HG03342 (cell line): Measurements from ENCODE around the gene DIP2A.

Experiments
- ATAC-seq: cut with Tn5 transposase; IDR thresholded peaks from one replicate; pipeline ENCODE4 v1.9.1; 2021; ENCODE audit warnings: mild to moderate bottlenecking, moderate library complexity; ENCODE audit not compliant: unreplicated experiment

DIP2A gene

GRCh38 chr21:46480466-46480865 lies 21.8 kb downstream of the DIP2A start:
- no peak for ATAC-seq

- no peak for ATAC-seq
These were observed 23.6 kb downstream of the DIP2A start for GRCh38 chr21:46482225-46482845.

GRCh38 chr21:46482846-46483231 lies 24.1 kb downstream of the DIP2A start:
- ATAC-seq, result no peak

DNA sequence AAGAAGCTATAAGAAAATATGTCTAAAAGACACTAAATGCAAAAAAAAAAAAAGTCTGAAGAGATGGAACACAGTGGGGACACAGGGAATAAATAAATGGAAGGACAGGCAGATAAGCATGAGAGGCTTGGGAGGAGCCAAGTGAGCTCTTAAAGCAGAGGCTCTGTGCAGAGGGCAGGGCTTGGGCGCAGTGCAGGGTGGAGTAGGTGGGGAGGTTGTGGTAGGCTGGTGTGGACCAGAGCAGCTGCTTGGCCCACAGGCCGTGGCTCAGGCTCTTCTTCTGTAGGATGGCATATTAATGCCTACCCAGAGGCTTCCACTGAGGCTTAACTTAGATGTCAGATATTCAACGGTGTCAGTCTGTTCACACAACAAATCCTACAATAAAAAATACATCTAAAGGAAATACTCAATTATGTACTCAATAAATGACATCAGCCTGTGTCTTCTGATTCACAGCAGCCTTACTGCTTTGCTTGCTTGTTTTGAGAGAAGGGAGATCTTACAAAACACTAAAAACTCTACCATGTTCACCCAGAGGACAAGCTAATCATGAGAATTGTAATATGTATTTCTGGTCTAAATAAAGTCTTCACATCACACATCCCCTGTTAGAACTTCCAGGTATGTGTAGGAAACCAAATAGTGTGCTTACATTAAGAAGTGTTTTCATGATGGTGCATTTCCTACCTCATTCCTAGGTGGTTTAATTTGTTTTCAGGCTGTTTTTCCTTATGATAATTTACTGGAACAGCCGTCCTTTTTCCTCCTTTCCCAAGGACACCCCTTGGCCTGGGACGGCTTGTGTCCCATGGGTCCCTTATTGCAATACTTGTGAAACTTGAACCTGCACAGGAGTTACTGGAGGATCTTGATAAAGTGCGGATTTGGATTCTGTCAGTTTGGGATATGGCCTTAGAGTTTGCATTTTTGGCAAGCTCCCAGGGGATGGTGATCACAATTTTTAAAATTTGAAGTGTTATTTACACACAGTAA lies 24.9 kb downstream of the DIP2A start:
- ATAC-seq, result no peak

DNA sequence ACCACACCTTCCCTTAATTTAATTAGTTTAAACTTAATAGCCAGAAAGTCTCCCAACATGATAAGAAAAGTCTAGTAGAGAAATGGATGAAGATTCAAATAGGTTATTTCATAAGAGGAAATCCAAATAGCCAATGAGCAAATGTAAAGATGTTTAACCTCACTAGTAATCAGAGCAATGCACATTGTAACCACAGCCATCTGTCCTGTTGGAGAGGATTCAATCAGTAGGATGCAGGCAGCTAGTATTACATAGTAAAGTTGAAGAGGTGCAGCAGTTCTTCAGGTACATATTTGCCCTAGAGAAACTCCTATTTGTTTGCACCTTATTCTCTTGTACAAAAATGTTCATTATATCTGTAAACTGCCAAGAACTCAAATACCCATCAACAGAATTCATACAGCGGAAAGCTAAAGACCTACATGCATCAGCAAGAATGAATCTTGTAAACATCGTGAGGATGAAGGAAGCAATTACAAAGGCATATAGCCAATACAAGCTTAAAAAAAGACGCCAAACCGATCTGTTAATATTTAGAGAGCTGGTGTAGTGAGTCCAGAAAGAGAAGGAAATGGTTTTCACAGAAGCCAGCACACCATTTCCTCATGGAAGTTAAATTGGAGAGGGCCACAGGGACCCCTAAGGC lies 27.9 kb downstream of the DIP2A start:
- no peak for ATAC-seq

GRCh38 chr21:46489162-46489663 lies 30.5 kb downstream of the DIP2A start:
- ATAC-seq, result no peak

DNA sequence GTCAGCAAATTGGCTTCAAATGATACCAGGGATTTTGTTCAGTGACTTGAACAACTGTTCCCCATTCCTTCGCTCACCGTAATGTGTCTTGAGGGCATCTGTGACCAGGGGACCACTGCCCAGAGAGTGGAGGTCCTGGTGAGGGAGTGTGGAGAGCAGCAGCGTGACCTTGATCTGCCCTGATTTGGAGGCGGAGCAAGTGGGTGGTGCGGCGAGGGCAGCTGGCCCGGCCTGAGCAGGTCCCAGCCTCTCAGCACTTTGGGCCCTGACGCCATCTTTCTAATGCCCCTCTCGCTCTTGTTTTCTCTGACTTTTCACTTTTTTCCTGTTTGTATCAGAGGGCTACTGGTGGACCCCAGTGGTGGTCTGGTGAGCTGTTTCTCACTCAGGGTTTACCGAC lies 31.1 kb downstream of the DIP2A start:
- ATAC-seq, result no peak

DNA sequence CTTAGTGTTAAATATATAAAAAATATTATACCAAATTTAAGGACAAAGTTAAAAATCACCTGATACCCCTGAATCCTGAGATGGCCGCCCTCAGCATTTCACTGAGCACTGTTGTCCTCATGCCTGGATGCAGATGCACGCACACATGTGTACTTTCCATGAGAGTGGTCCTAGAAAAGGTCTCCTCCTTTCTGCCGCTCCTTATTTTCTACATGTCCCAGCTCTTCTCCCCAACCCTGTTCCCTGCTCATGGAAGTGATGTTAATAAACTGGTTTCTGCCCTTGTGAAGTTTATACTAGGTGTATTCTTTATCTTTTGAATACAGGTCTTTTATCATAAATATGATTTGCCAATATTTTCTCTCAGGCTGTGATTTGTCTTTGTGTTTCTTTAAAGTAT lies 32.9 kb downstream of the DIP2A start:
- no peak for ATAC-seq

- no peak for ATAC-seq
These were observed 34.2 kb downstream of the DIP2A start for GRCh38 chr21:46492851-46493250.

DNA sequence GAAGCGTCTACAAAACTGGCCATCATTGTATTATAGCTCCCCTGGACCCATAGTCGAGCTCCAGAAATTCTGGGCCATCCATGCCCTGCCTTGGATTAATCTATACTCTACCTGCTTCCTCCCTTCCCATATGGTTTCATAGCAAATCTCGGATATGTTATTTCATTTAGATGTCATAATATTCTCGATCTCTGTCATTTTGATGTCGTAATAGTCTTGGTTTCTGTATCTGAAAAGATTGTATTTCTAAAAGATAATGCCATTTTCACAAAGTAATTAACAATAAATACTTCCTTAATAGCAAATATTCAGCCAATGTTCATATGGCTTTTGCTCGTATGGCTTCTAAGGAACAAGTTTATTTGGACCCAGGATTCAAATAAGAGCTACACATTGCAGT lies 35.1 kb downstream of the DIP2A start:
- no peak for ATAC-seq

DNA sequence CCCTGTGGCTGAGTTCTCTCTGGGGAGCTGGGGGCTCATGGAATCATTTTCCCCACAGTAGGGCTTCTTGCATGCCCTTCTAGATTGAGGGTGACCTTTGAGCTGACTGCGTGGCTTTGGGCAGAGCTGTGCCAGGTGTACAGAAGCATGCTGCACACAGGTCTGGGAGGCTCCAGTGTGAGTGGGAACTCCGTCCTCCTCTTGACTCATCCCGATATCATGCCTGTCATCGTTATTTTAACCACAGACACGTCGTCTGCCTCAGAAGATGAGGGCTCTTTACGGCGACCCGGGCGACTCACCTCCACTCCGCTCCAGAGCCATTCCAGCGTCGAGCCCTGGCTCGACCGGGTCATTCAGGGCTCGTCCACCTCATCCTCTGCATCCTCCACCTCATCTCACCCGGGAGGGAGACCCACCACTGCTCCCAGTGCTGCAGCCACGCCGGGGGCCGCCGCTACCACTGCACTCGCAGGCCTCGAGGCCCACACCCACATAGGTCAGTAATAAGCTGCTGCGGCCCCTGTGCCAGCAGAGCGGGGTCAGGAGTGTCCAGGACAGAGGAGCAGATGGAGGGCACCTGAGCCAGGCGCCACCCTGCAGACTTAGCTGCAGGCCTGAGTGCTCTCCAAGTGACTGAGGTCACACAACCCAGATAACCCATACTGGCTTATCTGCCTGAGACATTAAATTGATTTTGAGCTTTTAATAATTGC lies 39.8 kb downstream of the DIP2A start:
- no peak for ATAC-seq

DNA sequence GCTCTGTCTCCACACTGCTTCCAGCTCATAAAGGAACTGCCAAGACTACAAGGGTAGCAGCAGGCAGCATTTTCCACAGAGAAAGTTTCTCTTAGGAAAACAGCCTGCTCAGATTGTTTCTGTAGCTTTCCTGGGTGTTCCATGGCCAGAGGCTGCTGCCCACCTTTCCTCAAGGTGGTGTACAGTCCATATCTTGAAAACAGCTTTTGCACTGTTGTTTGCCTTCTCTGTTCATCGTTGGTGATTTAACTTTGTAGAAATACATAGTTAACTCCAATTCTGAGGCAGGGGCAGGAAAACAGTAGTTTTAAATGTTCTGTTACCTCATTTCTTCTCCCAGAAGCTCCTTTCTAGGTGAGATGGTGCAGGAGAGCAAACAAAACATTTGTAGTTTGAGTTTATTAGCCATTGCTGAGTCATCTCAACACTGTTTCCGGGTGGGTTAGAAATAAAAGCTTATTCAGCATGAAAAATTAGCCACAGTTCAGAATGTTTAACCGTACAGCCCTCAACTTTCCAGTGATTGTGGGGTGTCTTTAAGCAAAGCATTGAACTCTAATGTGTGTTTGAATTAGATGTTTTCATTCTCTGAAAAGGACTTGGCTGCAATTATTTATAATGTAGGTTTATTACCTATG lies 41.7 kb downstream of the DIP2A start:
- no peak for ATAC-seq

DNA sequence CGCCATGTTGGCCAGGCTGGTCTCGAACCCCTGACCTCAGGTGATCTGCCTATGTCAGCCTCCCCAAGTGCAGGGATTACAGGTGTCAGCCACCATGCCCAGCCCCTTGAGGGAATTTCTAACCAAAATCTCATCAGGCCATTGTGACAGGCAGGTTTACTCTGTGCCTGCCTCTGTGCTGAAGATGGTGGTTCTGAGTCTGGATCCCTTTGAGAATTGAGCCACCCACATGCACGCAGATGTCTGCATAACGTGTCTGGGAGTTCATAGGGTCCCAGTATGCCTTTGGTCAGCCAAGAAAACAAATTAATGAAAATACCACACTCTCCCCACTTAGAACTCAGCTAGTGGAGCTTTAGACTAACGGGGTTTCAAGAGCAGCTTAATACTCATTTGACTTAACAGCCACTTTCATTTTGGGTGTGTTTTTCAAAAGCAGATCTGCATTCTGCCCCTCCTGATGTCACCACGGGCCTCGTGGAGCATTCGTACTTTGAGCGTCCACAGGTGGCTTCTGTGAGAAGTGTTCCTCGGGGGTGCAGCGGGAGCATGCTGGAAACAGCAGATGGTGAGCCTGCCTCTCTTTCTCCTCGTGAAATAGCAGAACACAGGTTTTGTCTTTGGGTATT lies 45.3 kb downstream of the DIP2A start:
- no peak for ATAC-seq

DNA sequence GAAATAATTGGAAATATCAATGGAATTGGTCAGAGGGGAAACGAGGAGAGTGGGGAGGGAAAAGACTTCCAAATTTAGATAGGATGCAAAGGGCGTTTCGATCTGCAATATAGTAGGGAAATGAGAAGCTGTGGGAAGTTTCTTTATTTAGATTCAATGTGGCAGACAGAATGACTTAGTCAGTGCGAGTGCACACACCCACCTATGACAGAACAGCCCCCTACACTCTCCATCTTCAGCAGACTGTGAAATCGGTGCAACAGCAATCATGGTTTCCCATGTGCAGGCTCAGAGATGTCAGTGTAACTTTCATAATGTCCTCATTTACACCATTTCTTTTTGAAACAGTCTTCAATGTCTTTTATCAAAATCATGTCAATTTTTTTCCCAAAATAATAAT lies 46.0 kb downstream of the DIP2A start:
- no peak for ATAC-seq

GRCh38 chr21:46507562-46507961 lies 48.9 kb downstream of the DIP2A start:
- ATAC-seq, result no peak

GRCh38 chr21:46509741-46510502 lies 51.2 kb downstream of the DIP2A start:
- no peak for ATAC-seq

- no peak for ATAC-seq
These were observed 56.4 kb downstream of the DIP2A start for GRCh38 chr21:46515109-46515508.

DNA sequence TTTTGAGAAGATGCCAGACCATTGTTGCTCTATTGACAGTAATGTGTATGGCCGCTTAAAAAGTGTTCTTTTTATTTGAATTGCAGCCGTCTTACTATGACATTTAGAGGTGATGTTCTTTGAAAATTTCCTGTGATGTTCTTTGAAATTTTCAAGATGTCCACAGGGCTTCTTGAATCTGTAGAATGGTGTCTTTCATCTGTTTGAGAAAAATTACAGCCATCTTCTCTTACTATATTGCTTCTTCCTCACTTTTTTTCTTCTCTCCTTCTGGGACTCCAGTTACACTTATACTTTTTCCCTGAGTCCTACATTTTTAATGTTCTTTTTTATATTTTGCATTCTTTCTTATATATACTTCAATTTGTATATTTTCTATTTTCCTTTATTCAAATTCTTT lies 57.4 kb downstream of the DIP2A start:
- ATAC-seq, result no peak

GRCh38 chr21:46517361-46517760 lies 58.7 kb downstream of the DIP2A start:
- no peak for ATAC-seq
